Ishikawa (cell line): Measurements from ENCODE around the gene RASD1.

Source experiments
- CEBPB ChIP-seq: IDR thresholded peaks from 2 replicates; pipeline ENCODE4 v1.6.1; 2012
- CREB1 ChIP-seq: IDR thresholded peaks from 2 replicates; pipeline ENCODE4 v1.6.1; 2012; ENCODE audit warnings: low read depth
- EGR1 ChIP-seq: IDR thresholded peaks from 2 replicates; pipeline ENCODE4 v1.6.1; 2012
- EP300 ChIP-seq: IDR thresholded peaks from 2 replicates; pipeline ENCODE4 v1.6.1; 2012; ENCODE audit warnings: borderline replicate concordance
- FOXM1 ChIP-seq: IDR thresholded peaks from 2 replicates; pipeline ENCODE4 v1.6.1; 2012; ENCODE audit warnings: low read depth, borderline replicate concordance
- MAX ChIP-seq: IDR thresholded peaks from 2 replicates; pipeline ENCODE4 v1.6.1; 2012
- NFIC ChIP-seq: IDR thresholded peaks from 2 replicates; pipeline ENCODE4 v1.6.1; 2012
- RAD21 ChIP-seq: IDR thresholded peaks from 2 replicates; pipeline ENCODE4 v1.6.1; 2012; ENCODE audit warnings: low read depth
- REST ChIP-seq: IDR thresholded peaks from 2 replicates; pipeline ENCODE4 v1.6.1; 2012; ENCODE audit warnings: low read depth, mild to moderate bottlenecking
- TAF1 ChIP-seq: IDR thresholded peaks from 2 replicates; pipeline ENCODE4 v1.6.1; 2012; ENCODE audit warnings: low read depth, mild to moderate bottlenecking
- TCF12 ChIP-seq: IDR thresholded peaks from 2 replicates; pipeline ENCODE4 v1.6.1; 2012; ENCODE audit warnings: low read depth
- TEAD4 ChIP-seq: IDR thresholded peaks from 2 replicates; pipeline ENCODE4 v1.6.1; 2012
- USF1 ChIP-seq: IDR thresholded peaks from 2 replicates; pipeline ENCODE4 v1.6.1; 2012
- YY1 ChIP-seq: IDR thresholded peaks from 2 replicates; pipeline ENCODE4 v1.6.1; 2012; ENCODE audit warnings: low read depth
- ZBTB7A ChIP-seq: IDR thresholded peaks from 2 replicates; pipeline ENCODE4 v1.6.1; 2012; ENCODE audit warnings: low read depth

RASD1 gene

GRCh38 chr17:17494499-17494869, 1.7 kb downstream of the RASD1 start:
- TF ChIP-seq YY1 (no peak), RAD21 (no peak), EP300 (no peak), CREB1 (no peak), USF1 (no peak), REST (no peak), TCF12 (no peak), TEAD4 (no peak), NFIC (no peak), TAF1 (no peak), FOXM1 (no peak), MAX (no peak), EGR1 (no peak)

- TF ChIP-seq NFIC: no peak
- TF ChIP-seq TAF1: no peak
- no peak for TF ChIP-seq CREB1
- no peak for TF ChIP-seq TCF12
- no peak for TF ChIP-seq EP300
- TF ChIP-seq MAX: no peak
- no peak for TF ChIP-seq RAD21
- no peak for TF ChIP-seq FOXM1
- TF ChIP-seq USF1: no peak
- TF ChIP-seq CEBPB: no peak
- no peak for TF ChIP-seq ZBTB7A
- TF ChIP-seq REST: no peak
- no peak for TF ChIP-seq EGR1
- TF ChIP-seq YY1: no peak
- no peak for TF ChIP-seq TEAD4
Observed at GRCh38 chr17:17493986-17494466, 2.2 kb downstream of the RASD1 start.

GRCh38 chr17:17493249-17493985, 2.8 kb downstream of the RASD1 start:
- no peak for TF ChIP-seq FOXM1
- TF ChIP-seq EP300: no peak
- TF ChIP-seq CREB1: no peak
- no peak for TF ChIP-seq REST
- TF ChIP-seq NFIC: no peak
- TF ChIP-seq YY1: no peak
- no peak for TF ChIP-seq MAX
- no peak for TF ChIP-seq TEAD4

GRCh38 chr17:17492571-17492970, 3.6 kb downstream of the RASD1 start:
- TF ChIP-seq FOXM1: no peak
- no peak for TF ChIP-seq MAX
- TF ChIP-seq CEBPB: no peak
- no peak for TF ChIP-seq EP300
- TF ChIP-seq EGR1: no peak
- TF ChIP-seq TEAD4: no peak
- TF ChIP-seq USF1: no peak
- no peak for TF ChIP-seq RAD21
- TF ChIP-seq TCF12: no peak
